ES-I3 (cell line): ENCODE measurements around the gene CYTIP.
"Not testable (repeated sequence)": the region's sequence is repeated elsewhere in the genome, so short reads cannot be mapped to it uniquely, and the experiment has no call there.

ENCODE experiments used
- H3K36me3 ChIP-seq: 2 replicates; pipeline ENCODE4 v1.6.1; 2013; ENCODE audit warnings: mild to moderate bottlenecking, low read length, control low read depth, moderate library complexity; ENCODE audit not compliant: insufficient read depth
- H3K4me1 ChIP-seq: 2 replicates; pipeline ENCODE4 v1.6.1; 2013; ENCODE audit warnings: mild to moderate bottlenecking, control low read depth, low read length; ENCODE audit not compliant: insufficient read depth
- H3K9ac ChIP-seq: 2 replicates; pipeline ENCODE4 v1.6.1; 2013; ENCODE audit warnings: low read depth, mild to moderate bottlenecking, low read length, moderate library complexity
- H3K9me3 ChIP-seq: 2 replicates; pipeline ENCODE4 v1.6.1; 2013; ENCODE audit warnings: mild to moderate bottlenecking, low read length, moderate library complexity; ENCODE audit not compliant: control insufficient read depth, insufficient read depth

The CYTIP gene

GRCh38 chr2:157424374-157424773 lies 19.5 kb downstream of the CYTIP start:
- Histone ChIP-seq H3K9me3 (peaks cover 3% of the 10 kb centered on the region; the same call in 1 of the 2 replicates), H3K9ac (no peak overlapping the region), H3K36me3 (no peaks in the 10 kb centered on the region), H3K4me1 (no peaks in the 10 kb centered on the region)

GRCh38 chr2:157421964-157422363 lies 21.9 kb downstream of the CYTIP start:
- no peak overlapping the region for H3K9ac ChIP-seq
- H3K36me3 ChIP-seq = no peaks in the 10 kb centered on the region
- H3K9me3 ChIP-seq = peaks cover 3% of the 10 kb centered on the region; the same call in 1 of the 2 replicates
- no peaks in the 10 kb centered on the region for H3K4me1 ChIP-seq

- H3K9me3 ChIP-seq = no peaks in the 10 kb centered on the region
- H3K9ac ChIP-seq = no peak overlapping the region
- no peaks in the 10 kb centered on the region for H3K36me3 ChIP-seq
Observed at GRCh38 chr2:157421331-157421944, 22.5 kb downstream of the CYTIP start.

DNA sequence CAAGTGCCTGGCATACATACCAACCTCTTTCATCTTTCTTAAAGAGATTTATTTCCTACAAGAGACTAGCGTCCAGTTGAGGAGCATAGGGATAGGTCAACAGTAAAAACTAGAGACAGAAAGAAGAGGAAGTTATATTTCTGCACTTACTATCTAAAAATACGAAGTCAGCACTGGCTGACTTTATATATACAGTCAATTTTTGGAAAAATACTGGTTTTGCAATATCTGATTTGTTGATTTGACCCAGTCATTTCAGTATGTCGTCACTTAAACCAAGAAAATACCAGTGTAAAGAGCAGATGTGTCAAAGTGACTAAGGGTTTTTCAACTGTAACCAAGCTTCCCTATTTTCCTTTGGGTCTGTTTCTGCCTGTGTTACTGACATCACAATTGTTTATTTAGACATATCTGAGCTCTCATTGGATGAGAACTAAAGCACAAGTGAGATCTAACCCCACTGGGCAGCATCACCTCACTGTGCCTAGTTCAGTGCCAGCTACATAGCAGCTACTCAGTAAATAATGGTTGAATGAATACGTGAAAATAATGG lies 23.0 kb downstream of the CYTIP start:
- H3K36me3 ChIP-seq = no peaks in the 10 kb centered on the region
- H3K9ac ChIP-seq = no peak overlapping the region
- no peaks in the 10 kb centered on the region for H3K9me3 ChIP-seq
- H3K4me1 ChIP-seq = no peaks in the 10 kb centered on the region

More at GRCh38 chr2:157421331-157421944, 22.5 kb downstream of the CYTIP start:
- no peaks in the 10 kb centered on the region for H3K4me1 ChIP-seq

DNA sequence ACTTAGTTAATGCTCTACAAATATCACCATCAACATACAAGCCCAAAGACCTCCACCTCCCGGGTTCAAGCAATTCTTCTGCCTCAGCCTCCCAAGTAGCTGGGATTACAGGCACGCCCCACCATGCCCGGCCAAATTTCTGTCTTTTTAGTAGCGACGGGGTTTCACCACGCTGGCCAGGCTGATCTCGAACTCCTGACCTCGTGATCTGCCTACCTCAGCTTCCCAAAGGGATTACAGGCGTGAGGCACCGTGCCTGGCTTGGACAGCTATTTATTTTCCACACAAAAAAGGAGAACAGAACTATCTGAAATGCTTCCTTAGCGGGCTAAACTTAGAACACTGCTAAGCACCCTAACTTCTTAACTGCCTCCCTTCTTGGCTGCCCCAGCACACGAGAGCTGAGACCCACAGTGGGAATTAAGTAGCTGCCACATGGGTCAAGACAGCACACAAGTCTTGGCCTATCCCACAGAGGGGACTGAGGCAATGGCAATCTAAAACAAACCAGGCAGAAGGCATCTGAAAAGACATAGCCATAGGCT lies 24.8 kb downstream of the CYTIP start:
- H3K9me3 ChIP-seq = no peaks in the 10 kb centered on the region
- H3K9ac ChIP-seq = no peak overlapping the region
- H3K4me1 ChIP-seq = no peaks in the 10 kb centered on the region
- H3K36me3 ChIP-seq = no peaks in the 10 kb centered on the region

- no peaks in the 10 kb centered on the region for H3K4me1 ChIP-seq
- H3K9ac ChIP-seq = no peak overlapping the region
- H3K36me3 ChIP-seq = no peaks in the 10 kb centered on the region
- H3K9me3 ChIP-seq = no peaks in the 10 kb centered on the region
Observed at GRCh38 chr2:157418239-157418641, 25.6 kb downstream of the CYTIP start.

GRCh38 chr2:157415591-157416101 lies 28.2 kb downstream of the CYTIP start:
- Histone ChIP-seq H3K36me3 (no peaks in the 10 kb centered on the region), H3K9me3 (no peaks in the 10 kb centered on the region), H3K9ac (no peak overlapping the region), H3K4me1 (no peaks in the 10 kb centered on the region)

DNA sequence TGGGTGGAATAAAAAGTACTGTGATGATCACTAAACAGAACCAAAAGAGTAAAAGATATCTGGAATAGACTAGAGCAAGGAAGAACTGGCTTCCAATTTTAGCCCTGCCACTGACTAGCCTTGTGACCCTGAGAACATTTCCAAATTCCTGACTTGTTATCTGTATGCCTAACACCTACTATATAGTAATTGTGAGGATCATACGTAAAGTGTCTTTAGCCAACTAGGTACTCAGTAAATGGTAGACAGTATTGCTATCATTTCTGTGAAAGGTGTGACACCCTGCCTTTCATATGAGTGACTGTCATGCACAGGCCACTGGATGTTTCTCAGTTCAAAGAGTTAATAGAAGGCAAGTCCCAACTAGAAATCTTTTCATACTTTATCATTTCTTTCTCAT lies 29.8 kb downstream of the CYTIP start:
- Histone ChIP-seq H3K4me1 (no peaks in the 10 kb centered on the region), H3K36me3 (no peaks in the 10 kb centered on the region), H3K9ac (no peak overlapping the region), H3K9me3 (no peaks in the 10 kb centered on the region)

DNA sequence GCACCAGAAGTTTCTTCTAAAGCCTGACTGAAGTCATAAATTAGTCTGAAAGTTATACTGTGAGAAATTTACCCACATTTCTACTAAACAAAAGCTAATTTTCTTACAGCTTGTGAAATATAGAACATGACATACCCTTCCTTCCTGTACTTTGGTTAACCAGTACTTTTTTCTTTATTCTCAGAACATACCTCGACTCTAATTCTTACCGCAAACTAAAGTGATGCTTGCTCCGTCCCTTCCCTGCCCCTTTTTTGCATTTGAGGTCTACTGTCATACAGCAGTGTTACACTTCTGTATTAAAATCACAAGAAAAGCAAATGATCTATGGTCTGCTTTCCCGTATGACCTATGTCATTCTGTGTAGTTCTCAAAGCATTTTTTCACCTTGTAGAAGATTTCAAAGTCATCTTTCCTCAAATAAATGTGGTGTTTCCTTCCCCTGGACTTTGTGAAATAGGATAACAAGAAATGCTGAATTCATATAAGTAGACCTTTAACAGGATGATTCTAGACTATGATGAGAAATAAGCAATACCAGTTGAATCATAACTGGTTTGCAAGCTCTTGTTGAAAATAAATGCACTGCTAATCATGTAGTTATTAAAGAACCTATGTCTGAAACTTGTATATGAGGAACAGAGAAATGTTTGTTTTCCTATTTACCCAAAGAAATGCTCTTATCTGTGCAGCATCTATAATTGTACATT lies 30.4 kb downstream of the CYTIP start:
- Histone ChIP-seq H3K36me3 (no peaks in the 10 kb centered on the region), H3K9ac (no peak overlapping the region), H3K4me1 (no peaks in the 10 kb centered on the region), H3K9me3 (no peaks in the 10 kb centered on the region)

DNA sequence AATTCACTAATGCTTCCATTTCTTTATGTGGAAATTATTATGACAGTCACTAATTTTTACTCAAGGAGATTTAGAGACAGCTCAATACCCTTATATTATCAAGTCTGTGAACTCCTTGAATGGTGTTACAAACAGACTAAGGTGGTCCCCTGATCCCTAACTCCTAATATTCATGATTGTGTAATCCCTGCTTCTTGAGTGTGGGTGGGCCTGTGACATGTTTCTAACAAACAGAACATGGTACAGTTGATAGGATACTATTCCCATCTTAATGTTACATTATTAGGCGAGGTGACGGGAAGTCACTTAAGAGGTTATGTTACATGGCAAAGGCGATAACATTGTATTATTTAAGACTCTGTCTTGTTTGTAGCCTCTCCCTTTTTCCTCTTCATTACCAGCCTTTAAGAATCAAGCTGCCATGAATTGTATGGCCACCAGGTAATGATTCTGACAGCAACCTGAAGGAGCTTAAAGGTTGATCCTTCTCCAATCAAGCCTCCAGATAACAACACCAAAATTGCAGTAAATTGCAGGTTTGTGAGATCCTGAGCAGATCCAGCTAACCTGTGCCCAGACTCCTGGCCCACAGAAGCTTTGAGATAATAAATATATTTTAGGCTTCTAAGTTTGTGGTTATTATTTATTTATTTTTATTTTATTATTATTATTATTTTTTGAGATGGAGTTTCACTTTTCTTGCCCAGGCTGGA lies 32.1 kb downstream of the CYTIP start:
- H3K36me3 ChIP-seq = no peaks in the 10 kb centered on the region

DNA sequence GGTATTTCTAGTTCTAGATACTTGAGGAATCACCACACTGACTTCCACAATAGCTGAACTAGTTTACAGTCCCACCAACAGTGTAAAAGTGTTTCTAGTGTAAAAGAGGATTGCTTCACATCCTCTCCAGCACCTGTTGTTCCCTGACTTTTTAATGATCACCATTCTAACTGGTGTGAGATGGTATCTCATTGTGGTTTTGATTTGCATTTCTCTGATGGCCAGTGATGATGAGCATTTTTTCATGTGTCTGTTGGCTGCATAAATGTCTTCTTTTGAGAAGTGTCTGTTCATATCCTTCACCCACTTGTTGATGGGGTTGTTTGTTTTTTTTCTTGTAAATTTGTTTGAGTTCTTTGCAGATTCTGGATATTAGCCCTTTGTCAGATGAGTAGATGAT lies 38.5 kb downstream of the CYTIP start:
- not testable (repeated sequence) for H3K36me3 ChIP-seq, H3K9ac ChIP-seq, H3K9me3 ChIP-seq, H3K4me1 ChIP-seq

More for the DNA sequence above, 32.1 kb downstream of the CYTIP start:
- Histone ChIP-seq H3K4me1 (no peaks in the 10 kb centered on the region), H3K9ac (no peak overlapping the region), H3K9me3 (no peaks in the 10 kb centered on the region)

DNA sequence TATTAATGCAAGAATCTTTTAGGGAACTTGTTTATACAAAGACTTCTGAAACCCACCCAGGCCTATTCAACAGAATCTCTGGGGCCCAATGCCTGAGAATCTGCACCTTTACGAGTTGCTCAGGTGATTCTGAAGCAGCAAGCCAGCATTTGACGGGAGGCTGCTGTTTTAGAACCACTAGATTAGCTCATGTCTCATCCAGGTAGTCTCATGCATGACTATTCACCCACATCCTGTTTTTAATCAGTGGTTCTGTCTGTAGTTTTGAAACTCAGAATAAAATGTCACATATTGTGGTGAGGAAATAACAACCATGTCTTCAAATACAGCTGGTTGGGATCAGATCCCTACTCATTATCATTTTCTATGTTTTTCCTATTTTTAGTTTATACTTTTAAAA lies 39.5 kb downstream of the CYTIP start:
- Histone ChIP-seq H3K9ac (no peak overlapping the region), H3K4me1 (no peaks in the 10 kb centered on the region), H3K36me3 (no peaks in the 10 kb centered on the region), H3K9me3 (no peaks in the 10 kb centered on the region)

GRCh38 chr2:157402801-157403485 lies 40.9 kb downstream of the CYTIP start:
- H3K9ac ChIP-seq, H3K36me3 ChIP-seq, H3K9me3 ChIP-seq, H3K4me1 ChIP-seq: not testable (repeated sequence)

DNA sequence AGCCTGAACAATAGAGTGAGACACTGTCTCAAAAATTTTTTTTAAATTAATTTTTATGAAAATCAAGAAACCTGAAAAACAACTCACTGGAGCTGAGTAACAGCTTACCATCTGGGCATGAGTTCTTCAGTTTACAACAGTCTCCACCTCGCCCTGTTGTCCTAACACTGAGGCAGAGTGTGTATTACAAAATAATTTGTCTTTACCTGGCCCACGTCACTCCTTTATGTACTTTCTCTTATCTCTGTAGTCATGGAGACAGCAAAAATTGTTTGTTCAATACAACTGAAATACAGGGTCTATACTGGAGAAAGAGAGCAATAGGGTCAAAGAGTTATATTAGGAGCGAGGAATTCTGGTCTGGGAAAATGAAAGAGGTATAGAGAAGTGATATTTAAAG lies 48.1 kb downstream of the CYTIP start:
- Histone ChIP-seq H3K9ac (no peak overlapping the region), H3K36me3 (no peaks in the 10 kb centered on the region), H3K4me1 (no peaks in the 10 kb centered on the region), H3K9me3 (no peaks in the 10 kb centered on the region)
